ENCODE data around the gene RINL. TPM values are rescaled to one million over a fixed set of nuclear protein-coding genes. Genes with fewer than 3 reads are reported as not detected.

Gene RINL
- total RNA-seq, 4 donors from 2014 or later, result 5.3 to 10.4 (median 7.1) TPM

- DNase-seq (ENCODE audit: low spot score), result no peak
- ATAC-seq (ENCODE audit: low FRiP score), result no peak
- no peak for TF ChIP-seq CTCF (IDR thresholded peaks at IDR 0.05)
Observed at GRCh38 chr19:38919837-38920601, 41.9 kb upstream of the RINL start.

DNA sequence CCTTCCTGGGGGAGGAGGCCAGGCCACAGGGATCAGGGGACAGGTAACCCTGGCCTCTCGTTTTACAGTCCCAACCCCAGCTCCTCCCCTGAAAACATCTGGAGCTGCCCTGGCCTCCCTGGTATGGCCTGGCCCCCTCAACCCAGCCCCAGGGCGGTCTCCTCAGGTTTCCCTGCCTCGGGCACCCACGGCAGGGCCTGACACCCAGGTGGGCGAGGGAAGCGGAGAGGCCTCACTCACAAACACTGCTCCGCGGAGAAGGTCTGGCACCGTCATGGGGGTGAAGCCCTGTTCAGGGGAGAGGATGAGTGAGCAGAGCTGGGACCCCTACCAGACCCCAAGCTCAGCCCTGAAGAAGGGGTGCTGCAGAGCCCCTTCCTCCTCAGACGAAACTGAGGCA, 40.5 kb upstream of the RINL start:
- TF ChIP-seq CTCF (IDR thresholded peaks at IDR 0.05), result no peak
- no peak for DNase-seq (ENCODE audit: low spot score)

DNA sequence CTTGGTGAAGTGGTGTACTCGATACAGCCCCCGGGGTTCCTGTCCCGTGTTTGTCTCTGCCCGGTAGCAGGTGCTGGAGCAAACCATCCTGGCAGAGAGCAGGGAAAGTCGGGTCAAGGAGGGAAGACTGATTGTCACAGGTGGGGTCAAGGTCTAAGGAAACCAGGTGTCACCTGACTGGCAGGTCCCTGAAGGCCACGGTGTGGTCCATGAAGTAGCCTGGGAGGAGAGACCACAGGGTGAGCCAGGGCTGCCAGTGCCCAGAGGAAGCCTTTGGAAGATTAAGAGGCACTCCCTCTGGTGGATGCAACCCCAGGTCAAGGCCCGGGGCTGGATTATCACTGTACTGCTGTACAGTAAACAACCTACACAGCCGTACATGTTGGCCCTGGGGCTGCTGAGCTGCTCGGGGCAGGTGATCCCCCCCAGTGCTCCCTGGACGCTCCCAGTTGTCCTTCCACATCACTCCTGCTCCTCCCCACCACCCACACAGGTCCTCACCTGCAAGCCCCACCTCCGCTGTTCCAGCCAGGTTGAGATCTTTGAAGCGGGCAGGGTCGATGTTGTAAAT, 39.9 kb upstream of the RINL start:
- no peak for ATAC-seq (ENCODE audit: low FRiP score)
- no peak for TF ChIP-seq CTCF (IDR thresholded peaks at IDR 0.05)
- no peak for DNase-seq (ENCODE audit: low spot score)

More for the DNA sequence above, 40.5 kb upstream of the RINL start:
- no peak for ATAC-seq (ENCODE audit: low FRiP score)

DNA sequence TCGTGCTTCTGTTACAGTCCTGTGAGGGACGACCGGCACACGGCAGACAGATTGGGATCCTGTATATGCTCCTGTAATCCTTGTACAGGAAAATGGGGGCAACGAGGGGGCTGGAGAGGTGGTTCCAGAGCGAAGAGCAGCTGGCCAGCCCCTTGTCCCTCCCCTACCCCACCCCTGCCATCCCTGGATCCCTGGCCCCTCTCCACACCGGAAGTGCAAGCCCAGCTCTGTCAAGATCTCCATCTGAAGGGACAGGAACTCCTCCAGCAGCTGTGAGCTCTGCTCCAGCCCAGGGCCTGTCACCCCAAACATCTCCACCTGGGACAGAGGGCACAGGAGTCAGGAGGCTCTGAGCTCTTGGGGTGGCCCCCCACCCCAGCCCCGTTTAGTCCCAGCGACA, 39.4 kb upstream of the RINL start:
- TF ChIP-seq CTCF (IDR thresholded peaks at IDR 0.05), result no peak
- DNase-seq (ENCODE audit: low spot score) (no peak), ATAC-seq (ENCODE audit: low FRiP score) (no peak)

GRCh38 chr19:38915329-38916321, 37.5 kb upstream of the RINL start:
- DNase-seq (ENCODE audit: low spot score) (no peak), ATAC-seq (ENCODE audit: low FRiP score) (no peak)
- no peak for TF ChIP-seq CTCF (IDR thresholded peaks at IDR 0.05)

DNA sequence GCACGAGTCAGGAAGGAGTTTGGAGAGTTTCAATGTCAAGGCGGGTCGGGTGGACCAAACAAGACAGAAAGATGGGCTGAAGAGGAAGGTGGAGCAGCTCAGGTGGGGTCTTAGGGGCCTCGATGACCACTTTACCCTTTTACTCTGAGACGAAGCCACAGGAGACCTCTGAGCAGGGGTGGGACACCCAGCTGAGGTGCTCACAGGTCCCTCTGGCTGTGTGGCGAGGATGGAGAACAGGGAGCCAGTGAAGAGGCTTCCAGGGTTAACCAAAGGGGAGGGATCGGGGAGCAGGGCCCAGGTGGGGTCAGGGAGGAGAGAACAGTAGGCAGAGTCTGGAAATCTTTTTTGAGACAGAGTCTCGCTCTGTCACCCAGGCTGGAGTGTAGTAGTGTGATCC, 35.9 kb upstream of the RINL start:
- DNase-seq (ENCODE audit: low spot score) (no peak), ATAC-seq (ENCODE audit: low FRiP score) (no peak)

More for the DNA sequence above, 35.9 kb upstream of the RINL start:
- TF ChIP-seq CTCF (IDR thresholded peaks at IDR 0.05), result no peak
